Left lung (tissue), 10 donors: Measurements from ENCODE around the gene PDIA4. TPM values are rescaled to one million over a fixed set of nuclear protein-coding genes. Genes with fewer than 3 reads are reported as not detected.
A peak's percentile ranks its signal among the peaks of the same experiment; 100 is the strongest.

Source experiments
- ATAC-seq: fragments of 200-7000 bp; cut with Tn5 transposase; one replicate; pipeline ENCODE4 v1.9.1; 2020; ENCODE audit warnings: moderate library complexity
- DNase-seq, 4 donors: peaks; one replicate each; pipeline ENCODE4 v3.0.0-alpha.2; 2013 to 2020
- H3K27ac ChIP-seq, 2 donors: fragments of 200-600 bp; sonication (generic) in 1 of 2; one replicate each; pipeline versions ENCODE4 v1.5.0 to v1.8.0; 2020 to 2021
- H3K27me3 ChIP-seq, 2 donors: fragments of 200-600 bp; sonication (generic) in 1 of 2; one replicate each; pipeline versions ENCODE4 v1.5.0 to v1.8.0; 2020 to 2021
- H3K36me3 ChIP-seq, 2 donors: fragments of 200-600 bp; sonication (generic) in 1 of 2; one replicate each; pipeline versions ENCODE4 v1.5.0 to v1.8.0; 2020 to 2021
- H3K4me1 ChIP-seq, 2 donors: fragments of 200-600 bp; one replicate each; pipeline ENCODE4 v1.8.0; 2021
- H3K4me3 ChIP-seq, 2 donors: fragments of 200-600 bp; sonication (generic) in 1 of 2; one replicate each; pipeline versions ENCODE4 v1.5.0 to v1.8.0; 2020 to 2021; ENCODE audit warnings: mild to moderate bottlenecking in 1 of 2
- H3K9me3 ChIP-seq, 2 donors: fragments of 200-600 bp; sonication (generic) in 1 of 2; one replicate each; pipeline versions ENCODE4 v1.5.0 to v1.8.0; 2020 to 2021
- intact Hi-C, 2 donors: fragments of 100-400 bp; cut with DNase I; formaldehyde crosslinking; loops; one replicate each; pipeline versions ENCODE4 v1.11.2 to v1.14.2; 2022
- polyA plus RNA-seq, 6 donors: library from polyadenylated mRNA; unstranded; fragments of 120-200 nt; gene quantifications; one replicate each; pipeline ENCODE4 v1.2.1, GENCODE V29; 2013; ENCODE audit not compliant: insufficient read length in 6 of 6
- total RNA-seq, 2 donors: library from RNA; stranded (reverse); fragmentation: NEBNext Ultra II Directional; extraction: Animal tissue kit (Norgen Biotek cat#: 25700); gene quantifications; one replicate each; pipeline ENCODE4 v1.2.1, GENCODE V29; 2021
- TF ChIP-seq, protein P1 (sequence below), 2 donors: fragments of 200-600 bp; sonication (generic) in 1 of 2; IDR thresholded peaks; one replicate each; pipeline versions ENCODE4 v1.5.0 to v1.8.0; 2021; ENCODE audit warnings: antibody characterized with exemption in 2 of 2
- donor health status: DM: no; HTN: yes; CAD: no.
- donor health status: DM: no; HTN: no; CAD: no.

PDIA4 gene
- total and polyA plus RNA-seq, 8 donors, result 136 to 239 (median 172) TPM

DNA sequence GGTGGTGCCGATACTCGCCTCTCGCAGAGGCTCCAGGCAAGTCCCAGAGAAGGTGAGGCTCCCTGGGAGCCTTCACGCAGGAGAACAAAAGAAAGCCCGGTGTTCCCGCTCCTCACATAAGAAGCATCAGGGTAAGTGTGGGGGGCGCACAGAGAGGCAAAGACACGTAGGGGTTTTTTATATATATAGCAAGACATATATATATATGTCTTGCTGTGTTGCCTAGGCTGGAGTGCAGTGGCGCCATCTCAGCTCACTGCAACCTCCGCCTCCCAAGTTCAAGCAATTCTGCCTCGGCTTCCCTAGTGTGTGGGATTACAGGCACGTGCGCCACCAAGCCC, 61.3 kb downstream of the PDIA4 start:
- H3K4me3 ChIP-seq, result peak overlapping the region in 1 of 2 donors; percentile 34
- no peak for DNase-seq
- TF ChIP-seq, protein P1, sequence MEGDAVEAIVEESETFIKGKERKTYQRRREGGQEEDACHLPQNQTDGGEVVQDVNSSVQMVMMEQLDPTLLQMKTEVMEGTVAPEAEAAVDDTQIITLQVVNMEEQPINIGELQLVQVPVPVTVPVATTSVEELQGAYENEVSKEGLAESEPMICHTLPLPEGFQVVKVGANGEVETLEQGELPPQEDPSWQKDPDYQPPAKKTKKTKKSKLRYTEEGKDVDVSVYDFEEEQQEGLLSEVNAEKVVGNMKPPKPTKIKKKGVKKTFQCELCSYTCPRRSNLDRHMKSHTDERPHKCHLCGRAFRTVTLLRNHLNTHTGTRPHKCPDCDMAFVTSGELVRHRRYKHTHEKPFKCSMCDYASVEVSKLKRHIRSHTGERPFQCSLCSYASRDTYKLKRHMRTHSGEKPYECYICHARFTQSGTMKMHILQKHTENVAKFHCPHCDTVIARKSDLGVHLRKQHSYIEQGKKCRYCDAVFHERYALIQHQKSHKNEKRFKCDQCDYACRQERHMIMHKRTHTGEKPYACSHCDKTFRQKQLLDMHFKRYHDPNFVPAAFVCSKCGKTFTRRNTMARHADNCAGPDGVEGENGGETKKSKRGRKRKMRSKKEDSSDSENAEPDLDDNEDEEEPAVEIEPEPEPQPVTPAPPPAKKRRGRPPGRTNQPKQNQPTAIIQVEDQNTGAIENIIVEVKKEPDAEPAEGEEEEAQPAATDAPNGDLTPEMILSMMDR (IDR thresholded peaks at IDR 0.05), result peak in 1 of 2 donors; percentile 18
- H3K27me3 ChIP-seq, result no peaks in the 10 kb centered on the region
- H3K4me1 ChIP-seq, result peaks cover 0 to 12% of the 10 kb centered on the region in 2 donors
- H3K27ac ChIP-seq, result peak overlapping the region in 1 of 2 donors; percentile 60
- H3K36me3 ChIP-seq, result no peaks in the 10 kb centered on the region
- intact Hi-C loops, result loop anchor here (10.0 kb wide), 2 partner anchors 392 to 462 kb away; no protein-coding TSS in a partner anchor
- no peaks in the 10 kb centered on the region for H3K9me3 ChIP-seq
- ATAC-seq, result no peak

DNA sequence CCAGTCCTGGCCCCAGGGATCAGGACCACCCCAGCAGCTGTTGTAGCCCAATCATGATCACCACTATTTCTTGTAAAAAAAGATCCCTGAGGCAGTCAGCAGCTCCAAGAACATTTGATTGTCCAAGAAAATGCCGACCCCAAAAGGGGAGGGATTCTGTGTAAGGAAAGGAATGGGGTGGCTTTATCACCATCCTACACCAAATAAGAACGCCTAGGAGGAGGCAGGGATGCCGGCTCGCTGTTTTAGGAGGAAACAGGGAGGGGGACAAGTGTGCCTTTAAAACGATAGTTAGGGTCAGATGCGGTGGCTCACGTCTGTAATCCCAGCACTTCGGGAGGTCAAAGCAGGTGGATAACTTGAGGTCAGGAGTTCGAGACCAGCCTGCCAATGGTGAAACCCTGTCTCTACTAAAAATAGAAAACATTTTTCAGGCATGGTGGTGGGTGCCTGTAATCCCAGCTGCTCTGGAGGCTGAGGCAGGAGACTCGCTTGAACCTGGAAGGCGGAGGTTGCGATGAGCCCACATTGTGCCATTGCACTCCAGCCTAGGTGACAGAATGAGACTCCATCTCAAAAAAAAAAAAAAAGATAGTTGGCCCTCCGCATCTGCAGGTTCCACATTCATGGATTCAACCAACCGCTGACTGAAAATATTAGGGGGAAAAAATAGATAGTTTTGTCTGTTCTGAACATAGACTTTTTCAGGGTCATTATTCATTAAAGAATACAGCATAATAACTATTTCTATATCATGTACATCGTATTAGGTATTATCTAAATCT, 63.6 kb downstream of the PDIA4 start:
- Histone ChIP-seq H3K27me3 (no peaks in the 10 kb centered on the region), H3K4me3 (peak overlapping the region; percentile 33 to 54), H3K36me3 (no peaks in the 10 kb centered on the region), H3K9me3 (no peaks in the 10 kb centered on the region), H3K4me1 (peaks cover 0 to 12% of the 10 kb centered on the region in 2 donors), H3K27ac (no peak overlapping the region)
- no peak for ATAC-seq
- DNase-seq, result no peak
- TF ChIP-seq, protein P1 (IDR thresholded peaks at IDR 0.05), result no peak
- intact Hi-C loops, result loop anchor here (10.0 kb wide), 2 partner anchors 390 to 460 kb away; no protein-coding TSS in a partner anchor

DNA sequence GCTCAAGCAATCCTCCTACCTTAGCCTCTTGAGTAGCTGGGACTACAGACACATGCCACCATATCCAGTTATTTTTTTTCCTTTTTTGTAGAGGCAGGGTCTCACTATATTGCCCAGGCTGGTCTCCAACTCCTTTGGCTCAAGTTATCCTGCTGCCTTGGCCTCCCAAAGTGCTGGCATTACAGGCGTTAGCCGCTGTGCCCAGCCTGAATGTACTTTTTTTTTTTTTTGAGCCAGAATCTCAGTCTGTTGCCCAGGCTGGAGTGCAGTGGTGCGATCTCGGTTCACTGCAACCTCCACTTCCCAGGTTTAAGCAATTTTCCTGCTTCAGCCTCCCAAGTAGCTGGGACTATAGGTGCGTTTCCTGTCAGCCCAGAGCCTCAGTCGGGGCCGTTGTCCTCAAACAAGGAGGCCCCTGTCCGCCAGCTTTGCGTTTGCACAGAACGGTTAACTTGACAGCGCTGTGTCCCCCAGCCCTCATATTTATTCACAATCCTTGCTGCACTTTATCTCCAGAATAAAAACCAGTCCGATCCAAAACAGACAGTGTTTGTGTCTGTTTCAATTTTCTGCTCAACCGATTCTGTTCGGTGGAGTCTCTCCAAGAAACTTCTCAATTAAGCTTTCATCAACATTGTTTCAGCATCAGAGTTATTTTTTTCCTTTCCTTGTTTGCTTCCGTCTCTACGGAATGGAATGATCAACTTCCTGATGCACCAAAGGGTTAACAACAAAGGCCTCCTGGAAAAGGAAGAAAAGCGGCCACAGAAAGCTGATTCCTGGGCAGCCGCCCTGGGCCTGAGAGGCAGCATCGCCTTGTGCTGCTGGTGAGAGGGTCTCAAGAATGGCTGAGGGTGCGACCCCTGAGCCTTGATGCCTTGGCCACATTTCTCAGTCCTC, 64.5 kb downstream of the PDIA4 start:
- H3K36me3 ChIP-seq, result no peaks in the 10 kb centered on the region
- no peaks in the 10 kb centered on the region for H3K9me3 ChIP-seq
- peak overlapping the region; percentile 33 to 54 for H3K4me3 ChIP-seq
- no peaks in the 10 kb centered on the region for H3K27me3 ChIP-seq
- H3K27ac ChIP-seq, result peak overlapping the region; percentile 33 to 82
- peak; percentile 48 for ATAC-seq
- DNase-seq, result peak in 1 of 4 donors; percentile 37
- H3K4me1 ChIP-seq, result peaks cover 0 to 12% of the 10 kb centered on the region in 2 donors
- TF ChIP-seq, protein P1 (IDR thresholded peaks at IDR 0.05), result no peak
- intact Hi-C loops, result loop anchor here (10.0 kb wide), 2 partner anchors 389 to 459 kb away; no protein-coding TSS in a partner anchor

DNA sequence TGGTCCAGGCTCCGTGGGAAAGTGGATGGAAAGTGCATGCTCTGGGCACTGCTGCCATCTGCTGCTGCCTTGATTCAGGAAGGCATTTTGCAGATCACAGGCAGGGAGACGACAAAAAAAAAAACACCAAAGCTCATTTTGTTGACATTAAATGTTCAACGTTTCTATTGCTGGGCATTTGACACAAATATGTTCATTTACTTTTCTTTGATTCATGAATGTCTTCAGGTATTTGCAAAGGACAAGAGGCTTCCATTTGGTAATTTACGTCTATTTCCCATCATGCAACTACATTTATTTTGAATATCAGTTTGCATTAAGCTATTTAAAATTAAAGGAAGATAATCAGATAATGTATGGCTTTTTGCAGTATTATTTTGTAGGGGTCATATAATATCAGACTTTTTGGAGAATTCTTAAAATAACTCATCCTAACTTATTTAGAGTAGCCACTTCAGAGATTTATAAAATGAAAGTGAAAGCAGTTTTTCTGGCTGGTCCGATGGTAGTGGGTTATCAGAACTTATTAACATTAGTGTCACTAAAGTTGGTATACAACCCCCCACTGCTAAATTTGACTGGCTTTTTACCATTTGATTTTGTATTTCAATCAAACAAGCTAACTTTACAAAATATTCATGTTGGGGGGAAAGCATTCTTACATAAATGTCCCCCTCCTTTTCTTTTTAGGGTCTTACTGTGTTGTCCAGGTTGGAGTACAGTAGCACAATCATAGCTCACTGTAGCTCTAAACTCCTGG, 65.3 kb downstream of the PDIA4 start:
- peak overlapping the region; percentile 33 to 82 for H3K27ac ChIP-seq
- H3K4me3 ChIP-seq, result peak overlapping the region; percentile 33 to 54
- no peaks in the 10 kb centered on the region for H3K27me3 ChIP-seq
- DNase-seq, result peak in 3 of 4 donors; percentile 66 to 89 (median 84)
- TF ChIP-seq, protein P1 (IDR thresholded peaks at IDR 0.05), result peak; percentile 34 to 56
- intact Hi-C loops, result loop anchor here (10.0 kb wide), 2 partner anchors 388 to 458 kb away; no protein-coding TSS in a partner anchor
- no peaks in the 10 kb centered on the region for H3K9me3 ChIP-seq
- peak; percentile 85 for ATAC-seq
- no peaks in the 10 kb centered on the region for H3K36me3 ChIP-seq
- H3K4me1 ChIP-seq, result peaks cover 0 to 12% of the 10 kb centered on the region in 2 donors
